Keratinocyte (primary cell): ENCODE results near the gene KIFC1. TPM values are rescaled to one million over a fixed set of nuclear protein-coding genes. Genes with fewer than 3 reads are reported as not detected.
A peak's percentile ranks its signal among the peaks of the same experiment; 100 is the strongest.

Source experiments
- DNase-seq: peaks from one replicate; pipeline ENCODE4 v3.0.0-alpha.2; 2011; ENCODE audit warnings: low read depth, missing footprints, low spot score
- FAIRE-seq: peaks from 2 replicates; lab custom pipeline; 2011; peaks lifted over from hg19 to GRCh38; lab: Jason Lieb, UNC
- H2AFZ ChIP-seq: 2 replicates; pipeline ENCODE4 v1.6.0; 2012; ENCODE audit warnings: low read length, control low read depth, inconsistent platforms; ENCODE audit not compliant: control insufficient read depth
- H3K27ac ChIP-seq: 2 replicates; pipeline ENCODE4 v1.5.1; 2011; ENCODE audit warnings: low read length; ENCODE audit not compliant: control insufficient read depth, insufficient read depth
- H3K27me3 ChIP-seq: 3 replicates; pipeline ENCODE4 v1.6.0; 2011; ENCODE audit warnings: low read length; ENCODE audit not compliant: control insufficient read depth, insufficient read depth; ENCODE audit errors: extremely low read depth
- H3K36me3 ChIP-seq, 2 experiments: 2 replicates in 1 of 2; 3 replicates in 1 of 2; pipeline ENCODE4 v1.5.1; 2011; ENCODE audit warnings: low read length in 2 of 2, mild to moderate bottlenecking in 1 of 2; ENCODE audit not compliant: control insufficient read depth in 2 of 2, insufficient read depth in 2 of 2; ENCODE audit errors: extremely low read depth in 1 of 2
- H3K4me1 ChIP-seq: 3 replicates; pipeline ENCODE4 v1.5.1; 2011; ENCODE audit warnings: low read length; ENCODE audit not compliant: control insufficient read depth, insufficient read depth; ENCODE audit errors: extremely low read depth
- H3K4me2 ChIP-seq: 3 replicates; pipeline ENCODE4 v1.6.0; 2011; ENCODE audit warnings: low read depth, low read length; ENCODE audit not compliant: control insufficient read depth, insufficient read depth; ENCODE audit errors: extremely low read depth
- H3K4me3 ChIP-seq, 3 experiments: fragments of 200-600 bp in 1 of 3; sonication (generic) in 1 of 3; 2 replicates in 2 of 3; 3 replicates in 1 of 3; pipeline ENCODE4 v1.5.1; 2011 to 2016; ENCODE audit warnings: low read length in 3 of 3, mild to moderate bottlenecking in 3 of 3, control low read depth in 2 of 3, inconsistent platforms in 1 of 3, low read depth in 1 of 3, mixed read lengths in 1 of 3, mixed run types in 1 of 3, moderate library complexity in 1 of 3; ENCODE audit not compliant: control insufficient read depth in 2 of 3, insufficient read depth in 2 of 3; ENCODE audit errors: extremely low read depth in 1 of 3
- H3K79me2 ChIP-seq: 2 replicates; pipeline ENCODE4 v1.6.0; 2012; ENCODE audit warnings: low read length; ENCODE audit not compliant: control insufficient read depth, insufficient read depth
- H3K9ac ChIP-seq: 3 replicates; pipeline ENCODE4 v1.6.0; 2011; ENCODE audit warnings: low read length; ENCODE audit not compliant: control insufficient read depth, insufficient read depth; ENCODE audit errors: extremely low read depth
- H3K9me1 ChIP-seq: 3 replicates; pipeline ENCODE4 v1.6.0; 2011; ENCODE audit warnings: low read length; ENCODE audit not compliant: control insufficient read depth, insufficient read depth; ENCODE audit errors: extremely low read depth
- H3K9me3 ChIP-seq: 2 replicates; pipeline ENCODE4 v1.5.1; 2012; ENCODE audit warnings: low read depth, low read length; ENCODE audit not compliant: control insufficient read depth
- H4K20me1 ChIP-seq: 3 replicates; pipeline ENCODE4 v1.6.0; 2011; ENCODE audit warnings: low read length; ENCODE audit not compliant: control insufficient read depth, insufficient read depth; ENCODE audit errors: extremely low read depth
- CTCF ChIP-seq, 3 experiments: IDR thresholded peaks in 1 of 3; conservative IDR thresholded peaks in 1 of 3; optimal IDR thresholded peaks in 1 of 3; 2 replicates in 2 of 3; 3 replicates in 1 of 3; pipeline versions ENCODE3 to v1.5.1; 2011; ENCODE audit warnings: low read length in 3 of 3, mild to moderate bottlenecking in 3 of 3, moderate library complexity in 2 of 3, control low read depth in 1 of 3, inconsistent platforms in 1 of 3; ENCODE audit not compliant: insufficient read depth in 2 of 3; ENCODE audit errors: extremely low read depth in 1 of 3
- EZH2 ChIP-seq: IDR thresholded peaks from one replicate; pipeline ENCODE4 v1.6.1; 2012; ENCODE audit warnings: inconsistent platforms, mild to moderate bottlenecking, low read length, moderate library complexity
- dilution Hi-C: fragments of 300-500 bp; cut with MboI; formaldehyde crosslinking; loops from one replicate; pipeline ENCODE4 v1.7.0; 2020; ENCODE audit warnings: low sequenced_read_pairs; ENCODE audit not compliant: extremely low pct_ligation_motif_present
- polyA plus RNA-seq, 5 experiments: library from polyadenylated mRNA; depleted of rRNA in 3 of 5; stranded (reverse) in 3 of 5; stranded (forward) in 1 of 5; unstranded in 1 of 5; fragments of >200 nt; gene quantifications; 1 replicate in 1 of 5; 2 replicates in 3 of 5; 3 replicates in 1 of 5; pipeline versions ENCODE4 v1.2.1 to v1.2.3, GENCODE V29; 2011 to 2012; ENCODE audit warnings: missing spikeins in 2 of 5, low read depth in 1 of 5, low replicate concordance in 1 of 5

The KIFC1 gene
- polyA plus RNA-seq, 1 donor (not counting 4 experiments of a cell fraction or from before 2014, with no cell fraction given), result 20.0 TPM

- H3K4me1 ChIP-seq, result peaks cover 12% of the 10 kb centered on the region
- H3K9ac ChIP-seq, result peak overlapping the region; percentile 73
- FAIRE-seq, result peak; percentile 46
- H3K4me2 ChIP-seq, result peak overlapping the region; percentile 82
- no peaks in the 10 kb centered on the region for H4K20me1 ChIP-seq
- peak overlapping the region; percentile 84 for H2AFZ ChIP-seq
- no peaks in the 10 kb centered on the region for H3K9me1 ChIP-seq
- peaks cover 17 to 48% of the 10 kb centered on the region in 2 experiments for H3K36me3 ChIP-seq
- peak overlapping the region; percentile 67 to 75 (median 72) for H3K4me3 ChIP-seq
- dilution Hi-C loops, result no loop called here
- TF ChIP-seq EZH2, result no peak
- no peak for TF ChIP-seq CTCF (optimal IDR thresholded peaks at IDR 0.05 in 1 of 3, IDR thresholded peaks at IDR 0.05 in 1 of 3, conservative IDR thresholded peaks at IDR 0.05 in 1 of 3; ENCODE audit: extremely low read depth in 1 of 3, insufficient read depth in 2 of 3, low read length in 3 of 3)
- no peaks in the 10 kb centered on the region for H3K27me3 ChIP-seq
- no peaks in the 10 kb centered on the region for H3K9me3 ChIP-seq
- peak; percentile 78 for DNase-seq
- H3K79me2 ChIP-seq, result no peaks in the 10 kb centered on the region
- H3K27ac ChIP-seq, result peak overlapping the region; percentile 83
Measured at GRCh38 chr6:33410050-33410710, 18.6 kb downstream of the KIFC1 start.

- Histone ChIP-seq H2AFZ (peak within 1 kb of the TSS; percentile 84), H3K4me1 (peaks cover 15% of the 10 kb centered on the region), H3K27ac (peak within 1 kb of the TSS; percentile 83), H3K79me2 (peaks cover 8% of the 10 kb centered on the region), H3K9me1 (no peaks in the 10 kb centered on the region), H3K4me3 (peak within 1 kb of the TSS; percentile 67 to 75 (median 72)), H3K36me3 (peaks cover 22 to 51% of the 10 kb centered on the region in 2 experiments), H3K9ac (peak within 1 kb of the TSS; percentile 73), H4K20me1 (no peaks in the 10 kb centered on the region), H3K27me3 (no peaks in the 10 kb centered on the region), H3K9me3 (no peaks in the 10 kb centered on the region), H3K4me2 (peak within 1 kb of the TSS; percentile 92)
- DNase-seq (no peak), FAIRE-seq (no peak)
- dilution Hi-C loops, result no loop called here
- TF ChIP-seq CTCF (optimal IDR thresholded peaks at IDR 0.05 in 1 of 3, IDR thresholded peaks at IDR 0.05 in 1 of 3, conservative IDR thresholded peaks at IDR 0.05 in 1 of 3; ENCODE audit: extremely low read depth in 1 of 3, insufficient read depth in 2 of 3, low read length in 3 of 3), result no peak
- TF ChIP-seq EZH2, result no peak
Measured at GRCh38 chr6:33410711-33411631, 19.3 kb downstream of the KIFC1 start, which contains the start of gene PHF1. PHF1 (plus strand) TSS chr6:33411014; CDS start chr6:33412264, 1,250 bp downstream.
